A204.1 (cell line): ENCODE measurements around the gene OR4K17.
A peak's percentile ranks its signal among the peaks of the same experiment; 100 is the strongest.
"Not testable (repeated sequence)": the region's sequence is repeated elsewhere in the genome, so short reads cannot be mapped to it uniquely, and the experiment has no call there.

ENCODE experiments used
- FAIRE-seq: peaks from 2 replicates; lab custom pipeline; 2012; peaks lifted over from hg19 to GRCh38; lab: Jason Lieb, UNC

The OR4K17 gene, protein sequence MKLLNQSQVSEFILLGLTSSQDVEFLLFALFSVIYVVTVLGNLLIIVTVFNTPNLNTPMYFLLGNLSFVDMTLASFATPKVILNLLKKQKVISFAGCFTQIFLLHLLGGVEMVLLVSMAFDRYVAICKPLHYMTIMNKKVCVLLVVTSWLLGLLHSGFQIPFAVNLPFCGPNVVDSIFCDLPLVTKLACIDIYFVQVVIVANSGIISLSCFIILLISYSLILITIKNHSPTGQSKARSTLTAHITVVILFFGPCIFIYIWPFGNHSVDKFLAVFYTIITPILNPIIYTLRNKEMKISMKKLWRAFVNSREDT

DNA sequence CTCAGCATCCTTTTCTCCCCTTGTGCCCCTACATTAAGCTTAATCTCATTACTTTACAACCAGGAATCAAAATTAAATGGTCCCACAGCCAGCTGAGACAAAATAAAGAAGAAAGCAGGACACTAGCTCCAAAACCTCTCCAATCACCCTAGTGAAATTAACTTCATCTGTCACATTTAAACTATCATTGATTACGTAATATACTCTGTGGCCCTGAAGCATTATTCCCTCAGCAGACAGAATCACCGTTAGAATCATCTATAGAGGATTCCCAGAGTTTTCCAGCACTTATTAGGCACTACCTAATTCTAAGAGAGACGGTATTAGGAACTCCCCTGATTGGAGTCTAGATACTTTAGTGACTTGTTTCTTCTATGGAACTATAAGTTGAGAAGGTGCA is at the start of gene OR4K17:
Gene OR4K17 (plus strand): TSS at position 302 of the 400 bp plus-strand sequence. CDS start 6,761 bp downstream, outside the sequence.
- FAIRE-seq = no peak

DNA sequence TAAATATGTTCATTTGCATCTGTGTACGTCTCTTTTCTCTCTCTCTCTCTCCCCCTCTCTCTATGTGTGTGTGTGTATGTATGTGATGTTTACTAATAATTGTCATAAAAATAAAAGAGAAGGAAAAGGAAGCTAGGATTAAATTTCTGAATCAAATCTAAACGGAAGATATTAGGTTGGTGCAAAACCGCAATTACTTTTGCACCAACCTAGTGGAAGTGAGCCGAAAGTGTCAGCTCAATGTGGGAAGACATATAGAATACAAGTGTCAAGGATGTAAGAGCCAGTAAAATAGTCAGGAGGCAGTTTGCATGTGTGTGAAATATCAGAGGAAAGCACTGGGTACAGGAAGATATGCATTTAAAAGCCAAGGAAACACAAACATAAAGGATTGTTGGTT is 18.5 kb upstream of the OR4K17 start:
- FAIRE-seq = no peak

DNA sequence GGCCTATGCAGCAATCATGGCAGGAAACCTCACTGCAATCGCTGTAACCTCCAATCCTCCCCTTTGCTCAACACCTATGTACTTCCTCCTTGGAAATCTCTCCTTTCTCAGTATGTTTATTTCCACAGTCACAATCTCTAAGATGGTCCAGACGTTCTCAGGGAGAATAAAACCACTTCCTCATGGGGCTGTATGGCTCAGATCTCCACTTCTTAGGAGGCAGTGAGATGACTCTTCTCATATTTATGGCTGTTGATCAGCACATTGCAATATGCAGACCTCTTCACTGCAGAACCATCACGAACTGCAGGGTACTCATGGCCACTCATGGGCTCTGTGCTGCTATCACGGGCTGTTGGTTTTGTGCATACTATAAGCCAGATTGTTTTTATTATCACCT is 17.1 kb upstream of the OR4K17 start:
- FAIRE-seq = no peak

DNA sequence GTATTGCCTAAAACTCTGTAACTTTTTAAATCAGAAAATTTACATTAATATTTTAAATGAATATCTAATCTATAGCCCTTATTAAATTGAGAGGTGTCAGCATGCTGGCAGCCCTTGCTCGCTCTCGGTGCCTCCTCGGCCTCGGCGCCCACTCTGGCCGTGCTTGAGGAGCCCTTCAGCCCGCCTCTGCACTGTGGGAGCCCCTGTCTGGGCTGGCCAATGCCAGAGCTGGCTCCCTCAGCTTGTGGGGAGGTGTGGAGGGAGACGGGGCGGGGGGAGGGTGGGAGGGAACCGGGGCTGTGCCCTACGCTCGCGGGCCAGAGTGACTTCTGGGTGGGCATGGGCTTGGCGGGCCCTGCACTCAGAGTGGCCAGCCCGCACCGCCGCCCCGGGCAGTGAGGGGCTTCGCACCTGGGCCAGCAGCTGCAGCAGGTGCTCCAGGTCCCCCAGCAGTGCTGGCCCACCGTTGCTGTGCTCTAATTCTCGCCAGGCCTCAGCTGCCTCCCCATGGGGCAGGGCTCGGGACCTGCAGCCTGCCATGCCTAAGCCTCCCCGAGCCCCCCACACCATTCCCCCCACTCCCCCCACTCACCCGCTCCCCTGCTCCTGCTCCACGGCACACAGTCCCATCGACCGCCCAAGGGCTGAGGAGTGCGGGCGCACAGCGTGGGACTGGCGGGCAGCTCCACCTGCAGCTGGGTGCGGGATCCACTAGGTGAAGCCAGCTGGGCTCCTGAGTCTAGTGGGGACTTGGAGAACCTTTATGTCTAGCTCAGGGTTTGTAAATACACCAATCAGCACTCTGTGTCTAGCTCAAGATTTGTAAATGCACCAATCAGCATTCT is 11.4 kb upstream of the OR4K17 start:
- FAIRE-seq = not testable (repeated sequence)

DNA sequence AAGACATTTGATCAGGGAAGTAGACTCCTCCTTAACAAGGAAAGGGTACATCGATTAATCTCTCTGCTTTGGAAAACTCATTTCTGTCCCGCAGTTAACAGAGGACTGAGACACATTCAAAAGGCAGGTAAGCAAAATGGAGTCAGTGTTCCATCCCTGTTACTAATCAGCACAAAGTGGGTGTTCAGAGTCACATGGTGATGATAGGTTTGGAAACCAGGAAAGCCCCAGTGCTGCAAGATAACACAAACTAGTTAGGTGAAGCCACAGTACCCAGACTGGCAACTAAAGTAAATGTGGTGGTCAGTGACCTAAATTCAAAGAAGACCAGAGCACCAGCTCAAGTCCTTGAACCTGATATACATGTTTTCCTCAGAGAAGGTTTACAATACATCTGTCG is 1.8 kb downstream of the OR4K17 start:
- no peak for FAIRE-seq

DNA sequence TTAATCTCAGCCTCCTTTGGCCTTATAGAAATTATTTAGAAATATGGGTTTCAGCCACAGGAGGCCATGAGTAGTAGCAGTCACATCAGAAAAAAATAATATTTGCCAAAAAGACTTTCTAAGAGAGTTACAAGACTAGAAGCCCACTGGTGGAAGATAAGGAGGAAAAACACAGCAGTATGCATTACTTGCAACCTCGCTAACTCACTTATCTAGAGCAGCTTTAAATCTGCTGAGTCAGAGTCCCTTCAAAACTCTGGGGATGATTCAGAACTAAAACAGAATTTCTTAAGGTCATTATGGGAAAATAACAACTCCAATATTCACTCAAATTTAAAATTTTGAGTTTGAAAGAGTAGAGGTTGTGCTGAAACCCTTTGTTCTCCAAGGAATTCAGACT is 6.2 kb downstream of the OR4K17 start:
- FAIRE-seq = no peak

DNA sequence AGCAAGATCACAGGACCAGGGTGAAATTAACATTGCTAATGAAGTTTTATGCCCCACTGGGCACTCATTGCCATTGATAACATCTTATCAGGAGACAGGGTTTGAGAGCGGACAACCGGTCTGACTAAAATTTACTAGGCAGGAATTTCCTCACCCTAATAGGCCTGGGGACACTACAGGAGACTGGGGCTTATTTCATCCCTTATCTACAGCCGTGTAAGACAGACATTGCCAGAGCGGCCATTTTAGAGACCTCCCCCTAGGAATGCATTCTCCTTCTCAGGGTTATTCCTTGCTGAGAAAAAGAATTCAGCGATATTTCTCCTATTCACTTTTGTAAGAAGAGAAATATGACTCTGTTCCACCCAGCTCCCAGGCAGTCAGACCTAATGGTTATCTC is 8.3 kb downstream of the OR4K17 start:
- no peak for FAIRE-seq

DNA sequence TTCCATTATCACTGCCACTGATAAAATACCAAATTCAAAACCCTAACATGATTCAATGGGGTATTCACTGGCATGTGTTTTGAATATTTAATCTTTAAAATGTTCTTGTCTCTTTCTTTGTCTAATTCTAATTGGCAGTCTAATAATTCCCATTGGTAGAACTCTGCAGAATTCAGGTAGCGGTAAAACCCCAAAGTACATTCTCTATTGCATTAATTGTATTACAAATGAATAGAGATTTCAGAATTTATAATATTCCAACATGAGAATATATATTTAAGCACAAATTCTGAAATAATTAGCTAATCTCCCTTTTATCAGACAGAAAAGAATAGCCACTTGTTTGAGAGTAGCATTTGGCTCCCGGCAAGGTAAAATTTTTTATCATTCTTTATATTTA is 28.0 kb downstream of the OR4K17 start, which contains the start of gene OR4N5:
Gene OR4N5 (plus strand): TSS at position 301 of the 400 bp plus-strand sequence. CDS start 4,916 bp downstream, outside the sequence.
- FAIRE-seq = no peak

DNA sequence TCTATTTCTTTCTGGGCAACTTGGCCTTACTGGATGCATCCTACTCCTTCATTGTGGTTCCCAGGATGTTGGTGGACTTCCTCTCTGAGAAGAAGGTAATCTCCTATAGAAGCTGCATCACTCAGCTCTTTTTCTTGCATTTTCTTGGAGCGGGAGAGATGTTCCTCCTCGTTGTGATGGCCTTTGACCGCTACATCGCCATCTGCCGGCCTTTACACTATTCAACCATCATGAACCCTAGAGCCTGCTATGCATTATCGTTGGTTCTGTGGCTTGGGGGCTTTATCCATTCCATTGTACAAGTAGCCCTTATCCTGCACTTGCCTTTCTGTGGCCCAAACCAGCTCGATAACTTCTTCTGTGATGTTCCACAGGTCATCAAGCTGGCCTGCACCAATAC is 33.4 kb downstream of the OR4K17 start:
- no peak for FAIRE-seq

DNA sequence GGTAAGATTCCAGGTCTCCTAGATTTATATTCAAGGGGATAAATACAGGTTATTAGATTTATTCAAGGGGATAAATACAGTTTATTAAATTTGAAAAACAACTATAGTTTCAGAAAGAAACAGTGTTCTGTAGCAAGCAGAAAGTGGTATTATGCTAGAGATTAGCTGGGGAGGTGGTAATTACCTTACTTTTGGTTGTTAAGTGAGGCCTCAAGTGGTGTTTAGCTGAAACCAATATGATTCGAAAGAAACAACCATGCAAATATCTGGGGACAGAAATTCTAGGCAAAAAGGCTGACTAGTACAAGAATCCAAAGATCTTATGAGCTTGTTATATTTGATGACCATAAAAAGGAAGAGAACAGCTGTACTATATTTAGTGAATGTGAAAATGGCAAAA is 34.3 kb downstream of the OR4K17 start:
- no peak for FAIRE-seq

DNA sequence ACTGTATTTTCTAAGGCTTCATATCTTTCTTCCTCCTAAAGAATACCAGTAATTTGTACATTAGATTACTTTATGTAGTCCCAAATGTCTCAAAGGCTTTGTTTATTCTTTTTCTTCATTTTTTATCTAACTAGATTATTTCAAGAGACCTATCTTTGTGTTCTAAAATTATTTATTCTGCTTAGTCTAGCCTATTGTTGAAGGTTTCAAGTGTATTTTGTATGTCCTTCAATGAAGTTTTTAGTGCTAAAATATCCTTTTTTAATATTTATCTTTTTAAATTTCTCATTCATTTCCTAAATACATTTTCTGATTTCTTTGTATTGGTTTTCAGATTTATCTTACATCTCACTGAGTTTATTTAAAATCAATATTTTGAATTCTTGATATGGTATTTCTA is 53.9 kb downstream of the OR4K17 start:
- FAIRE-seq = peak; percentile 58

DNA sequence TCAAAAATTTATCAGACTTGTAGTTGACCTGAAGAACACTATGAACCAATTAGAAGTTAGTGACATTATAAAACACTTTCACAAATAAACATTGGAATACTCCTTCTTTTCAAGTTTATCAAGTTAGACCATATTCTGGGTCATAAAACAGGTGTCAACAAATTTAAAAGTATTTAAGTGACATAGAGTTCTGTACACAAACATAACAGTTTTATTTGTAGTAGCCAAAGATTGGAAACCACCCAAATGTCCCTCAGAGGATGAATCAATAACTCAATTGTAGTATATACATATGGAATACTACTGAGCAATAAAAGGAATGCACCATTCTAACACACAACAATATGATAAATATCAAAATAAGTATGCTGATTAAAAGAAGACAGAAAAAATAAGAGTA is 56.6 kb downstream of the OR4K17 start:
- FAIRE-seq = no peak

DNA sequence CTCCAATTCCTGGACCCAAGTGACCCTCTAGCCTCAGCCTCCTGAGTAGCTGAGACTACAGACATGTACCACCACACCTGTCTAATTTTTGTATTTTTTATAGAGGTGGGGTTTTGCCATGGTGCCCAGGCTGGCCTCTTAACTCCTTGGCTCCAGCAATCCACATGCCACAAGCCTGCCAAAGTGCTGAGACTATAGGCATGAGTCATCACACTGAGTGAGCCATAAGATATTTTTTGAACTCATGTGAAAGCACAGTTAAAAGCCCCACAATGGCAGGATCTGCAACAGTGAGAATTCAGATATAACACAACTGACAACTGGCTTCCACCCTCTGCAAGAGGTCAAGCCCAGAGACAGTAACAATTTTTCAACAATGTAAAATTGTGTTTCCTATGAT is 59.3 kb downstream of the OR4K17 start:
- FAIRE-seq = not testable (repeated sequence)
